Measurements from ENCODE around the gene DND1.
"Not testable (repeated sequence)": the region's sequence is repeated elsewhere in the genome, so short reads cannot be mapped to it uniquely, and the experiment has no call there.

DNA sequence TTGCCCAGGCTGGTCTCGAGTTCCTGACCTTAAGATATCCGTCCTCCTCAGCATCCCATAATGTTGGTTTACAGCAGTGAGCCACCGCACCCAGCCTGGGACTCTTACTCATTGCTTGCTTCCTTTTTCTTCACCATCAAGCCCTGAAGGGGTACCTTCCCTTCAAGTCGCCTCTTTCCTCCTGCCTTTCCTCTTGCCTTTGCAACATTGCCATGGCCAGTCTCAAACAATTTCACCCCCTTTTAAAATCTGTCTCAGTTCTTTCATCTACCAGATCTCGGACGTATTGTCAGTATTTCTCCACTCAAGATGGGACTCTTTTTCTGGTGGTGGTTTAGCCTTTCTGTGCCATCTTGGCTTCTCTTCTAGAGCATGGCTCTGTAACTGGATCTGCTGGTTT lies 47.4 kb upstream of the DND1 start:
- TF ChIP-seq, protein P1, sequence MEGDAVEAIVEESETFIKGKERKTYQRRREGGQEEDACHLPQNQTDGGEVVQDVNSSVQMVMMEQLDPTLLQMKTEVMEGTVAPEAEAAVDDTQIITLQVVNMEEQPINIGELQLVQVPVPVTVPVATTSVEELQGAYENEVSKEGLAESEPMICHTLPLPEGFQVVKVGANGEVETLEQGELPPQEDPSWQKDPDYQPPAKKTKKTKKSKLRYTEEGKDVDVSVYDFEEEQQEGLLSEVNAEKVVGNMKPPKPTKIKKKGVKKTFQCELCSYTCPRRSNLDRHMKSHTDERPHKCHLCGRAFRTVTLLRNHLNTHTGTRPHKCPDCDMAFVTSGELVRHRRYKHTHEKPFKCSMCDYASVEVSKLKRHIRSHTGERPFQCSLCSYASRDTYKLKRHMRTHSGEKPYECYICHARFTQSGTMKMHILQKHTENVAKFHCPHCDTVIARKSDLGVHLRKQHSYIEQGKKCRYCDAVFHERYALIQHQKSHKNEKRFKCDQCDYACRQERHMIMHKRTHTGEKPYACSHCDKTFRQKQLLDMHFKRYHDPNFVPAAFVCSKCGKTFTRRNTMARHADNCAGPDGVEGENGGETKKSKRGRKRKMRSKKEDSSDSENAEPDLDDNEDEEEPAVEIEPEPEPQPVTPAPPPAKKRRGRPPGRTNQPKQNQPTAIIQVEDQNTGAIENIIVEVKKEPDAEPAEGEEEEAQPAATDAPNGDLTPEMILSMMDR (IDR thresholded peaks at IDR 0.05), result not testable (repeated sequence)
- TF ChIP-seq POLR2A (IDR thresholded peaks at IDR 0.05), result not testable (repeated sequence)

Data from esophagus squamous epithelium (tissue), 4 donors.